NCI-H2227 (cell line): ENCODE results near the gene CYP2A7.
"Not testable (repeated sequence)": the region's sequence is repeated elsewhere in the genome, so short reads cannot be mapped to it uniquely, and the experiment has no call there.

Experiments
- DNase-seq: peaks from one replicate; lab custom pipeline; 2025; ENCODE audit not compliant: unreplicated experiment; lab: John Stamatoyannopoulos, UW

Gene CYP2A7

DNA sequence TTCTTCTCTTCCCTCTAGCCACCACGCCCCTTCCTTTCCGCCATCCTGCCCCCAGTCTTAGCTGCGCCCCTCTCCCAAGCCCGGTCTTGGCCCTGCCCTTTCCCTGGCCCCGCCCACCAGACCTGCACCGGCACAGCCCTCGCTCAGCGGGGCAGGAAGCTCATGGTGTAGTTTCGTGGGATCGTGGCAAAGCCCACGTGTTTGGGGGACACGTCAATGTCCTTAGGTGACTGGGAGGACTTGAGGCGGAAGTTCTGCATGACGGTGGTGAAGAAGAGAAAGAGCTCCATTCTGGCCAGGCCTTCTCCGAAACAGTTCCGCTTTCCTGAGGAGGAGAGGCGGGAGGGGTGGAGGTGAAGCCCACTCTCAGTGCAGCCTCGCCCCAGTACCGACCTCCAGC, 38.4 kb downstream of the CYP2A7 start:
- DNase-seq: peak; percentile 58

DNA sequence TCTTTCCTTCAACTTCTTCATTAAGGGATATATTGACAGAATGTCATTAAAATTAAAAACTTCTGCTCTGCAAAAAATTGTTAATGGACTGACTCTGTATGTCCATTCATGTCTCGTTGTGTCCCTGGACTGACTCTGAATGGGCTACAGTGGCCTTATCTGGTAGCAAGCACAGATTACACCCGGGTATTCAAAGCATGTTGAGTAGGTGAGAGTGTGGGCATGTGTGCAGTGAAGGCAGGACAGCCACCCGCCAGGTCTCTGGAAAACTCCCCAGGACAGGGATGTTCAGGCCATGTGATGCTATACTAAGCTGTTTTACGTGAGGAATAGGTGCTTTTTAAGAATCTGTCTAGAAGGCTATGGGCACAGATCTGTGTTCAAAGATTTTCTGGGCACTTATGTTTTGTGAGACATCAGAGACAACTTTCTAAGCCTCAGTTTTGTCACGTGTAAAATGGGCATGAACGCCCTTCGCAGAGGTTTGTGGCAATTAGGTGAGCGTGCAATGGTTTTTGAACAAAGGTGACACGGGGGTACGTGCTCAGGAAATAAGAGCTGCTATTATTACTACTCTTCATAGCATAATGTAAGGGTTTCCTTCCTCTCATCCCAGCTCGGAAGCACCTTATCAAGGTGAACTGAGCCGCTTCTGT, 38.9 kb downstream of the CYP2A7 start:
- DNase-seq: not testable (repeated sequence)

GRCh38 chr19:40842012-40842411, 40.0 kb downstream of the CYP2A7 start:
- not testable (repeated sequence) for DNase-seq

GRCh38 chr19:40838477-40838876, 43.6 kb downstream of the CYP2A7 start:
- not testable (repeated sequence) for DNase-seq

DNA sequence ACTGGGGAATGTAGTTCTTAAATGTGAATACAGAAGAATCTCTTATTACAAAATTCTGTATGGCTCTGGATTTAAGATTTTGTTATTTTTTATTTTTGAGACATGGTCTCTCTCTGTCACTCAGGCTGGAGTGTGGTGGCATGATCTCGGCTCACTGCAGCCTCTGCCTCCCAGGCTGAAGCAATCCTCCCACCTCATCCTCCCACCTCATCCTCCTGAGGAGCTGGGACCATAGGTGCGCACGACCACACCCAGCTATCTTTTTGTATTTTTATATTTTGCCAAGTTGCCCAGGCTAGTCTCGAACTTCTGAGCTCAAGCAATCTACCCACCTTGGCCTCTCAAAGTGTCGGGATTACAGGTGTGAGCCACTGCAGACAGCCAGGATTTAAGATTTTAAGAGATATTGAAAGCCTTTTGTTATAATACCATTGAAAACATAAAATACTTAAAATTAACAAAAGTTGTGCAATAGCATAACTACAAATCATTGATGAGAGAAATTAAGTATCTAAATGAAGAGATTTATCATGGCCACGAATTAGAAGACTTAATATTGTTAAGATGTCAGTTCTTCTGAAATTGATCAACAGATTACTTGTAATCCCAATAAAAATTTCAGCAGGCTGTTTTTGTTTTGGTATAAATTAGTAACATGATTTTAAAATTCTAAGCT, 45.1 kb downstream of the CYP2A7 start:
- no peak for DNase-seq

DNA sequence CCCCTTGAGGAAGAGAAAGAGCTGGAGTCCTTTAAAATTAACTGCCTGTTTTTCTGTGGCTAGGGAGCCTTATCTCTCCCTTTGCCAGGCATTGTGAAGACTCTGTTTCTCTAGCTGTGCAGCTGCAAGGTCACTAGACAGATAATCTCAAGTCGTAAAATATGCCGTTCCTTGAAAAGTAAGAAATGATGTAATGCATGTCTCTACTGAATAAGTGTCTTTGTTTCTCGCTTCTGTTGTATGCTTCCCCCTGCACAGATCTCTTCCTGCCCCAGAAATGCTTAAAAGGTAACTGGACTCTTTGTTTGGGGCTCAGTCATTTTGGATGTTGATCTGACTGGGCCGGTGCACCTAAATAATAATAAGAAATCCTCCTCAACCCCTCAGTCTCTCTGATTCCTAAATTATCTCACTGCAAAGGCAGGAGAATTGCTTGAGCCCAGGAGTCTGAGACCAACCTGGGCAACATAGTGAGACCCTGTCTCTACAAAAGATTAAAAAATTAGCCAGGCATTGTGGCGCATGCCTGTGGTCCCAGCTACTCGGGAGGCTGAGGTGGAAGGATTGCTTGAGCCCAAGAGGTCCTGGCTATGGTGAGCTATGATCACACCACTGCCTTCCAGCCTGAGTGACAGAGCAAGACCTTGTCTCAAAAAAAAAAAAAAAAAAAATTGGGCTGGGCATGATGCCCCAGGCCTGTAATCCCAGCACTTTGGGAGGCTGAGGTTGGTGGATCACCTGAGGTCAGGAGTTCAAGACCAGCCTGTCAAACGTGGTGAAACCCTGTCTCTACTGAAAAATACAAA, 48.1 kb downstream of the CYP2A7 start:
- not testable (repeated sequence) for DNase-seq

DNA sequence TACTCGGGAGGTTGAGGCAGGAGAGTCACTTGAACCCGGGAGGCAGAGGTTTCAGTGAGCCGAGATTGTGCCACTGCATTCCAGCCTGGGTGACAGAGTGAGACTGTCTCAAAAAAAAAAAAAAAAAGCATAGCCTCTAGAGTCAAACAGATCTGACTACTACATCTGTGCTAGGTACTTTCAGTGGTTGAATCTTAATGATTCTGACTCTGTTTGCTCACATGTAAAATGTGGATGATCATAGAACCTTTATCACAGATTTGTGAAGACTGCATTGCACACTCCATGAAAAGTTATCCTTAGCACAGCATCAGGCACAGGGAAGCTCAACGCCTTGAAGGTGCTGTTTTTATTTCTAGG, 49.6 kb downstream of the CYP2A7 start:
- DNase-seq: not testable (repeated sequence)

DNA sequence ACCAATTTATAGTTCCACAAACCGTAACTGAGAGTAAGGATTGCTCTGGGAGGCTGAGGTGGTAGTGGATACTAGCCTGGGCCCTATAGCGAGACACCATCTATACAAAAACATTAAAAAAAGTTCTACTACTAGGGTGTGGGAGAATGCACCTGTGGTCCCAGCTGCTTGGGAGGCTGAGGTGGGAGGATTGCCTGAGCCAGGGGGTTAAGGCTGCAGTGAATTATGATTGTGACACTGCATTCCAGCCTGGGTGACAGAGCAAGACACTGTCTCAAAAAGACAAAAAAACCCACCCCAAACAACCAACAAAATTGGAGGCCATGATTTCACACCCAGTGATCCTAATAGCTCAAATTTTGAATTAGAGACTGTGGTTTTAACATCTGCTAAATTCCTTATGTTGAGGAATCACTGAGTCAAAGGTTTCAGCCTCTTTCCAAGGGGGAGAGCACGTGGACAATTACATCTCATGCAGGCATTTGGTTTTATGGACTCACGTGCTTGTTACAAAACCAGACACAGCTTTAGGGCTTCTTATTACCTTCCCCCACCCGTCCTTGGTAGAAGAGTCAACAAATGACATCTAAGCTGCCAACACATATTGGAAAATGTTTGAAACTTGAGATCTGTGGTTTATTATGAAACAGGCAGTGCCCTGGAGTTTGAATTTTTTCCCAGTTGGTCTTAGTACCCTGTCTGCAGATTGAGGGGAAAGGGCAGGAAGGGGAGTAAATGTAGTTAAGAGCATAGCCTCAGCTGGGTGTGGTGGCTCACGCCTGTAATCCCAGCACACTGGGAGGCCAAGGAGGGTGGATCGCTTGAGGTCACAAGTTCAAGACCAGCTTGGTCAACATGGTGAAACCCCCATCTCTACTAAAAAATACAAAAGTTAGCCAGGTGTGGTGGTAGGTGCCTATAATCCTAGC, 50.3 kb downstream of the CYP2A7 start:
- DNase-seq: no peak

DNA sequence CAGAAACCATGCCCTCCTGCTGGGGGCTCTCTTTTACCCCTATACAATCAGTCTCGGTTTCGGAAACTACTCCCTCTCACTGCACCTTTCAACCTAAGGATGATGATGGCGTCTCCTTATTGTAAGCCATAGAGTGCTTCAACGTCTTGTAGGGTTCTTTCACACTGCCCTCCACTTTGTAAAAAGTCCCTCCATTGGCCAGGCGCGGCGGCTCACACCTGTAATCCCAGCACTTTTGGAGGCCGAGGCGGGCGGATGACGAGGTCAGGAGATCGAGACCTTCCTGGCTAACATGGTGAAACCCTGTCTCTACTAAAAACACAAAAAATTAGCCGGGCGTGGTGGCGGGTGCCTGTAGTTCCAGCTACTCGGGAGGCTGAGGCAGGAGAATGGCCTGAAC, 51.3 kb downstream of the CYP2A7 start:
- not testable (repeated sequence) for DNase-seq

- no peak for DNase-seq
These were observed 52.8 kb downstream of the CYP2A7 start for GRCh38 chr19:40829205-40829604.

DNA sequence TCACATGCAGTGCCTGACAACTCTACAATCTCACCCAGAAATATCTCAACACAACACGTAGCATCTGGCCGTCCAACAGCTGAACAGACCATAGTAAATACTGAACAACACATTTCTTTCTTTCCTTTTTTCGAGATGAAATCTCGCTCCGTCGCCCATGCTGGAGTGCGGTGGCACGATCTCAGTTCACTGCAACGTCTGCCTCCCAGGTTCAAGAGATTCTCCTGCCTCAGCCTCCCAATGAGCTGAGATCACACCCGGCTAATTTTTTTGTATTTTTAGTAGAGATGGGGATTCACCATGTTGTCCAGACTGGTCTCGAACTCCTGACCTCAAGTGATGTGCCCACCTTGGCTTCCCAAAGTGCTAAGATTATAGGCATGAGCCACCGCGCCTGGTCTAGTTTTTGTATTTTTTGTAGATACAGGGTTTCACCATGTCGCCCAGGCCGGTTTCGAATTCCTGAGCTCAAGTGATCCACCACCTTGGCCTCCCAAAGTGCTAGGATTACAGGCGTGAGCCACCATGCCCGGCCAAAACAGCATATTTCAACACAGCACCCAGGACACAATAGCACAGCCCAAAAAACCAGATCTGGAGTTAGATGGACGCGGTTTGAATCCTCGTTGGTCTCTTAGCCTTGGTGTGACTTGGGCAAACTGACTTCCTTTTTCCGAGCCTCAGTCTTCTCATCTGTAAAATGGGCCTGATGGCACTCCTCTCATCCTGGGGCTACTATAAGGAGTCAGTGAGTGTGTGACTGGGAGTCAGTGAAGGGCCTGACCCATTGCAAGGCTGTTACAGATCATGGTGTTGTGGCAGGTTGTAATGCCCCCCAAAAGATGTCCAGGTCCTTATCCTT, 54.4 kb downstream of the CYP2A7 start:
- DNase-seq: no peak

DNA sequence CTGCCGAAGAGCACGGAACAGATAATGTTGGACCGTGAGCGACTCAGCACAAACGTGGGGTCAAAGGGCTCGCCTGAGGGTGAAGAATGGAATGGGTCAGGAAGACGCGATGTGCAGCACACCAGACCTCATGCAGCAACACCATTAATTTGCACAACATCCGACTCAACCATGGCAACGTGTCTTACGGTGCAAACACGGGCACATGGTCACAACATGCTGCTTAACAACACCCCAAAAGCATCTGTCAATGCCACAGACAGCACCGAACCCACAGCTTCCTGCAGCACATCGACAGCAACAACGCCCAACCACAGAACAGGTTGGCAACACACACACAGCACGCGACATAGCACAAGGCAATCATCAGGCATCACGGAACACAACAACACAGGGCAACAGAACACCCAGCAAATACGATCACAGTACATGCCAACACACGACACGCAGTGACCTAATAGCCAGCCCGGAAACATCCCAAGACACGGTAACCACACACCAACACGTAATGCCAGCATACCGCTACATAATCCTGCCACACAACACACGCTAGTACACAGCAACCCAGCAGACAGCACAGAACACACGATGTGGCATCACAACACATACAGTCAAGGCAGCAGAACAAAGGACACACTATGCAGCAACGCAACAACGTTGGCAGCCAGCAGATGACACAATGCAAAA, 55.2 kb downstream of the CYP2A7 start:
- not testable (repeated sequence) for DNase-seq

DNA sequence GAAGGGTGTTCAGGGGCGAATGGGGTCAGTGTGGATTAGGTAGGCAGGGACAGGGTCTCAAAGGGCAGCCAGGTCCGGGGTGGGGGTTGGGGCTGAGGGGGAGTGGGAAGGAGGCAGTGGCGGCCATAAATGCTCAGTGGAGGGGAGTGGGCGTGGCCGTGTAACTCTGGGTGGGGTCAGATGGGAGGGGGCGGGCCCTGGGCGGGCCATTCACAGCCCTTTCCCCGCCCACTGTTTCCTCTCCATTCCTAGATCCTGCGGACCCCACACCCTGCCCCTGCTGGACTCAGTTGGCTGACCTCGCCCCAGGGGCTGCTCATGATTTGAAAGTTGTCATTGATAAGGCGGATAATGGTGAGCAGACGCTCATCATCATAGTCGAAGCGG, 55.7 kb downstream of the CYP2A7 start:
- DNase-seq: not testable (repeated sequence)

DNA sequence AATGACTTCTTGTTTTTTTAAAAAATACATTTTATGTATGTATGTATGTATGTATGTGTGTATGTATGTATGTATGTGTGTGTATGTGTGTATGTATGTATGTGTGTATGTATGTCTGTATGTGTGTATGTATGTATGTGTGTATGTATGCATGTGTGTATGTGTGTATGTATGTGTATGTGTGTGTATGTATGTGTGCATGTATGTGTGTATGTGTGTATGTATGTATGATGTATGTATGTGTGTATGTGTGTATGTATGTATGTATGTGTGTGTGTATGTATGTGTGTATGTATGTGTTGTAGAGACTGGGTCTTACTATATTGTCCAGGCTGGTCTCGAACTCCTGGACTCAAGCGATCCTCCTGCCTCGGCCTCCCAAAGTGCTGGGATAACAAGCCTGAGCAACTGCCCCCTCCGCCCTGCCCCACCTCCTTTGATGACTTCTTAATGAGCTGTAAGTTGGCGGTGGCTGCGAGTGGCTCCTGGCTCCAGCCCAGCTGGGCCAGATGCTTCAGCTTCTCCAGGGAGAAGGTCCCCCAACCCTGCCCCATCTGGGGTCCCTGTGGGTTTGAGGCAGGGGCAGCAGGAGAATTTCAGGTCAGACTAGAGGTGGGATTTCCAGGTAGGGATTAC, 56.5 kb downstream of the CYP2A7 start:
- not testable (repeated sequence) for DNase-seq
